Measurements from ENCODE around the gene GINS3.
"Not testable (repeated sequence)": the region's sequence is repeated elsewhere in the genome, so short reads cannot be mapped to it uniquely, and the experiment has no call there.

GINS3 gene

GRCh38 chr16:58411336-58411735 is 19.1 kb downstream of the GINS3 start:
- no peaks in the 10 kb centered on the region for H3K27me3 ChIP-seq (ENCODE audit: insufficient read depth, poor library complexity, severe bottlenecking)
- TF ChIP-seq SPI1 (IDR thresholded peaks at IDR 0.05; ENCODE audit: borderline replicate concordance, low read depth) (no peak), POLR2AphosphoS5 (IDR thresholded peaks at IDR 0.05; ENCODE audit: low read depth) (no peak), CTCF (IDR thresholded peaks at IDR 0.05; ENCODE audit: insufficient read depth, low read length) (no peak), GABPA (IDR thresholded peaks at IDR 0.05; ENCODE audit: low read depth) (no peak), REST (IDR thresholded peaks at IDR 0.05; ENCODE audit: insufficient replicate concordance, low read depth) (no peak)
- DNase-seq (ENCODE audit: low read depth in 1 of 2, low spot score in 1 of 2), result no peak
- no peak overlapping the region for H3K27ac ChIP-seq (replicated peaks)
- no peak overlapping the region for H3K4me3 ChIP-seq (replicated peaks; ENCODE audit: insufficient read depth, low read length)

- Histone ChIP-seq H3K4me3 (replicated peaks; ENCODE audit: insufficient read depth, low read length) (no peak overlapping the region), H3K27me3 (ENCODE audit: insufficient read depth, poor library complexity, severe bottlenecking) (no peaks in the 10 kb centered on the region), H3K27ac (replicated peaks) (no peak overlapping the region)
- TF ChIP-seq GABPA (IDR thresholded peaks at IDR 0.05; ENCODE audit: low read depth) (no peak), REST (IDR thresholded peaks at IDR 0.05; ENCODE audit: insufficient replicate concordance, low read depth) (no peak)
- no peak for DNase-seq (ENCODE audit: low read depth in 1 of 2, low spot score in 1 of 2)
Observed at GRCh38 chr16:58411736-58412614, 19.7 kb downstream of the GINS3 start.

GRCh38 chr16:58412615-58412970 is 20.3 kb downstream of the GINS3 start:
- H3K27me3 ChIP-seq (ENCODE audit: insufficient read depth, poor library complexity, severe bottlenecking); DNase-seq (ENCODE audit: low read depth in 1 of 2, low spot score in 1 of 2): not testable (repeated sequence)

GRCh38 chr16:58413359-58413758 is 21.1 kb downstream of the GINS3 start:
- no peak overlapping the region for H3K27ac ChIP-seq (replicated peaks)
- no peak for TF ChIP-seq POLR2AphosphoS5 (IDR thresholded peaks at IDR 0.05; ENCODE audit: low read depth)
- no peak for TF ChIP-seq SPI1 (IDR thresholded peaks at IDR 0.05; ENCODE audit: borderline replicate concordance, low read depth)
- no peak for TF ChIP-seq CTCF (IDR thresholded peaks at IDR 0.05; ENCODE audit: insufficient read depth, low read length)
- TF ChIP-seq GABPA (IDR thresholded peaks at IDR 0.05; ENCODE audit: low read depth), result no peak
- no peak for TF ChIP-seq REST (IDR thresholded peaks at IDR 0.05; ENCODE audit: insufficient replicate concordance, low read depth)

More at GRCh38 chr16:58412615-58412970, 20.3 kb downstream of the GINS3 start:
- not testable (repeated sequence) for H3K27ac ChIP-seq (replicated peaks); H3K4me3 ChIP-seq (replicated peaks; ENCODE audit: insufficient read depth, low read length)

More at GRCh38 chr16:58413359-58413758, 21.1 kb downstream of the GINS3 start:
- peaks cover 2% of the 10 kb centered on the region for H3K27me3 ChIP-seq (ENCODE audit: insufficient read depth, poor library complexity, severe bottlenecking)
- H3K4me3 ChIP-seq (replicated peaks; ENCODE audit: insufficient read depth, low read length), result no peak overlapping the region
- no peak for DNase-seq (ENCODE audit: low read depth in 1 of 2, low spot score in 1 of 2)

Data from HL-60 (cell line).